ENCODE results near the gene SMYD3.
A peak's percentile ranks its signal among the peaks of the same experiment; 100 is the strongest.

The SMYD3 gene

DNA sequence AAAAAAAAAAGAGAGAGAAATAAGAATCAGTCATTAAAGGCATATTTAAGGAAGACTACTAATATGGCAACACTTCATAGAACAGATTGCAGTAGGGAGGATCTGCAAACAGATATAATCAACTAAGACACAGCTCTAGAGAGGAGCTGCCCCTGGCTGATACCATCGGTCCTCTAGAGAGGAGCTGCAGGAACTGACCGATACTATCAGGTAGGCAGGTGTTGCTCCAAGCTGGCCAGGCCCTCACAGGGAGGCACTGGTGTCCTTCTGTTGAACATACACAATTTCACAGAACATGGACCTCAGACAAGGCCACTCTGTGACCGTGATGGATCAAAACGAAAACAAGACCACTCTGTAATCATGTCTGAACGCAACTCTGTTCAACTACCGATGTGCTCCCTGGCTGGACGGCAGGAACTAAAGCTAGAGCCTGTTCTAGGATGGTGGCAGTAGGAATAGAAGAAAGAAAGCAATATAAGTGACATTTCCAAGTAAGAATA lies 15.5 kb downstream of the SMYD3 start:
- H3K36me3 ChIP-seq (ENCODE audit: insufficient read depth, low read length) = no peaks in the 10 kb centered on the region
- no peaks in the 10 kb centered on the region for H3K27me3 ChIP-seq (ENCODE audit: insufficient read depth, low read length, poor library complexity, severe bottlenecking)
- TF ChIP-seq, protein P1, sequence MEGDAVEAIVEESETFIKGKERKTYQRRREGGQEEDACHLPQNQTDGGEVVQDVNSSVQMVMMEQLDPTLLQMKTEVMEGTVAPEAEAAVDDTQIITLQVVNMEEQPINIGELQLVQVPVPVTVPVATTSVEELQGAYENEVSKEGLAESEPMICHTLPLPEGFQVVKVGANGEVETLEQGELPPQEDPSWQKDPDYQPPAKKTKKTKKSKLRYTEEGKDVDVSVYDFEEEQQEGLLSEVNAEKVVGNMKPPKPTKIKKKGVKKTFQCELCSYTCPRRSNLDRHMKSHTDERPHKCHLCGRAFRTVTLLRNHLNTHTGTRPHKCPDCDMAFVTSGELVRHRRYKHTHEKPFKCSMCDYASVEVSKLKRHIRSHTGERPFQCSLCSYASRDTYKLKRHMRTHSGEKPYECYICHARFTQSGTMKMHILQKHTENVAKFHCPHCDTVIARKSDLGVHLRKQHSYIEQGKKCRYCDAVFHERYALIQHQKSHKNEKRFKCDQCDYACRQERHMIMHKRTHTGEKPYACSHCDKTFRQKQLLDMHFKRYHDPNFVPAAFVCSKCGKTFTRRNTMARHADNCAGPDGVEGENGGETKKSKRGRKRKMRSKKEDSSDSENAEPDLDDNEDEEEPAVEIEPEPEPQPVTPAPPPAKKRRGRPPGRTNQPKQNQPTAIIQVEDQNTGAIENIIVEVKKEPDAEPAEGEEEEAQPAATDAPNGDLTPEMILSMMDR (conservative IDR thresholded peaks at IDR 0.05; ENCODE audit: low read length) = no peak
- no peak for TF ChIP-seq EZH2phosphoT487 (IDR thresholded peaks at IDR 0.05; ENCODE audit: borderline replicate concordance)
- H4K20me1 ChIP-seq (ENCODE audit: insufficient read depth, low read length, poor library complexity, severe bottlenecking) = no peaks in the 10 kb centered on the region
- H3K79me2 ChIP-seq (ENCODE audit: insufficient read depth, low read length) = peaks cover 38% of the 10 kb centered on the region
- no peaks in the 10 kb centered on the region for H3F3A ChIP-seq (ENCODE audit: low read depth)
- H3K4me2 ChIP-seq (ENCODE audit: low read depth, low read length, poor library complexity, severe bottlenecking) = no peak overlapping the region
- H3K9ac ChIP-seq (ENCODE audit: low read depth, low read length, poor library complexity, severe bottlenecking) = no peak overlapping the region
- no peaks in the 10 kb centered on the region for H3K9me2 ChIP-seq (replicated peaks; ENCODE audit: low read depth, low read length)
- H2AFZ ChIP-seq (ENCODE audit: low read length) = no peak overlapping the region
- H3K9me3 ChIP-seq (ENCODE audit: insufficient read depth, low read depth, low read length) = no peaks in the 10 kb centered on the region
- no peak overlapping the region for H3K4me3 ChIP-seq (ENCODE audit: low read length, poor library complexity, severe bottlenecking)
- peaks cover 5% of the 10 kb centered on the region for H3K4me1 ChIP-seq (ENCODE audit: insufficient read depth, low read length, poor library complexity, severe bottlenecking)

DNA sequence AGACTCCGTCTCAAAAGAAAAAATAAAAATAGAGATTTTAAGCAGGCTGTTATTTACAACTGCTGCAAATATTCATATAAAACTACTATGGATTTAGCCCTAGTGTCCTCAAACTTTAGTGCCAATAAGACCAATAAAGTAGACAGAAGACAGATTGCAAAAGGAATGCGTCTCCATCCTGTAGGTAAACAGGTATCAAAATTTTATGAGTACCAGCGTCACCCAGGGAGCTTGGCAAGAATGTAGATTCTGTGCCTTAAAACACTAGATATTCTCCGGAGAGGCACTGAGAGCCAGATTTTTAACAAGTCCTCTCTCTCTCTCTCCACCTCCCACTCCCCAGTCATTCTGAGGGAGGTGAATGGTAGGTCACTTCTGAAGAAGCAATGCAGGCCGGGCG lies 18.4 kb downstream of the SMYD3 start:
- H3K36me3 ChIP-seq (ENCODE audit: insufficient read depth, low read length) = no peaks in the 10 kb centered on the region
- H3K79me2 ChIP-seq (ENCODE audit: insufficient read depth, low read length) = peaks cover 32% of the 10 kb centered on the region
- H4K20me1 ChIP-seq (ENCODE audit: insufficient read depth, low read length, poor library complexity, severe bottlenecking) = no peaks in the 10 kb centered on the region
- no peaks in the 10 kb centered on the region for H3K27me3 ChIP-seq (ENCODE audit: insufficient read depth, low read length, poor library complexity, severe bottlenecking)
- H3K9me2 ChIP-seq (replicated peaks; ENCODE audit: low read depth, low read length) = no peaks in the 10 kb centered on the region
- no peak overlapping the region for H3K9ac ChIP-seq (ENCODE audit: low read depth, low read length, poor library complexity, severe bottlenecking)
- no peak overlapping the region for H3K4me3 ChIP-seq (ENCODE audit: low read length, poor library complexity, severe bottlenecking)
- no peaks in the 10 kb centered on the region for H3F3A ChIP-seq (ENCODE audit: low read depth)
- no peak overlapping the region for H2AFZ ChIP-seq (ENCODE audit: low read length)
- H3K9me3 ChIP-seq (ENCODE audit: insufficient read depth, low read depth, low read length) = no peaks in the 10 kb centered on the region
- no peak for TF ChIP-seq EZH2phosphoT487 (IDR thresholded peaks at IDR 0.05; ENCODE audit: borderline replicate concordance)
- TF ChIP-seq, protein P1 (conservative IDR thresholded peaks at IDR 0.05; ENCODE audit: low read length) = no peak
- no peak overlapping the region for H3K4me2 ChIP-seq (ENCODE audit: low read depth, low read length, poor library complexity, severe bottlenecking)
- peaks cover 5% of the 10 kb centered on the region for H3K4me1 ChIP-seq (ENCODE audit: insufficient read depth, low read length, poor library complexity, severe bottlenecking)

DNA sequence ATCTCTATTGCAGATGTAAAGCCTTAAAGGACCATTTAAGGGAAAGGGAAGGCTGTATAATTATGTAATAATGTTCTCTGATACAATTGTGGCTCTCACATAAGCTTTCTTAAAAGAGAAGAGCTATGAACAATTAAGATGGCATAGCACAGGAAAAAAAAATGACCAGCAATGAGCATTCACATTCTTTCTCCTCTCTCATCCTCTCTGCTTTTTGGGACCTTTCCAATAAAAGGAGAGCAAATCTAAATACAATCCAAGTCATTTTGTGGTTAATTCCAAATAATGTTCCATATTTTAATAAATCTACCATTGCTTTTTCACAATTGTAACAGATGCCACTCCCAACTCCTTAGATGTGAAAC lies 23.5 kb downstream of the SMYD3 start:
- no peaks in the 10 kb centered on the region for H3K27me3 ChIP-seq (ENCODE audit: insufficient read depth, low read length, poor library complexity, severe bottlenecking)
- peak overlapping the region; percentile 4 for H3K9ac ChIP-seq (ENCODE audit: low read depth, low read length, poor library complexity, severe bottlenecking)
- H3K79me2 ChIP-seq (ENCODE audit: insufficient read depth, low read length) = peaks cover 34% of the 10 kb centered on the region
- H3K4me2 ChIP-seq (ENCODE audit: low read depth, low read length, poor library complexity, severe bottlenecking) = peak overlapping the region; percentile 41
- H4K20me1 ChIP-seq (ENCODE audit: insufficient read depth, low read length, poor library complexity, severe bottlenecking) = no peaks in the 10 kb centered on the region
- no peaks in the 10 kb centered on the region for H3K9me3 ChIP-seq (ENCODE audit: insufficient read depth, low read depth, low read length)
- H3K4me3 ChIP-seq (ENCODE audit: low read length, poor library complexity, severe bottlenecking) = peak overlapping the region; percentile 24
- no peak overlapping the region for H2AFZ ChIP-seq (ENCODE audit: low read length)
- H3F3A ChIP-seq (ENCODE audit: low read depth) = no peaks in the 10 kb centered on the region
- no peaks in the 10 kb centered on the region for H3K9me2 ChIP-seq (replicated peaks; ENCODE audit: low read depth, low read length)
- H3K36me3 ChIP-seq (ENCODE audit: insufficient read depth, low read length) = no peaks in the 10 kb centered on the region
- no peak for TF ChIP-seq EZH2phosphoT487 (IDR thresholded peaks at IDR 0.05; ENCODE audit: borderline replicate concordance)
- TF ChIP-seq, protein P1 (conservative IDR thresholded peaks at IDR 0.05; ENCODE audit: low read length) = no peak
- H3K4me1 ChIP-seq (ENCODE audit: insufficient read depth, low read length, poor library complexity, severe bottlenecking) = peaks cover 21% of the 10 kb centered on the region

Data from Loucy (cell line).